SK-N-SH (cell line): ENCODE data around the gene GRK5. TPM values are rescaled to one million over a fixed set of nuclear protein-coding genes. Genes with fewer than 3 reads are reported as not detected.

Experiments used
- CTCF ChIA-PET: fragments of 300-600, 350-600 bp; formaldehyde crosslinking; extraction: SDS; loops from one replicate; lab custom pipeline; 2021; lab: Yijun Ruan, JAX
- POLR2A ChIA-PET: fragments of 350-600 bp; sonication (Branson Sonifier 250); formaldehyde crosslinking; extraction: SDS; loops from one replicate; lab custom pipeline; 2020; ENCODE audit warnings: antibody characterized with exemption, inconsistent platforms; lab: Yijun Ruan, JAX
- DNase-seq: peaks from one replicate; pipeline ENCODE4 v3.0.0; 2012
- H2AFZ ChIP-seq: fragments of 200-600 bp; sonication (generic); 2 replicates; pipeline ENCODE4 v1.8.1; 2016; ENCODE audit warnings: antibody characterized with exemption, mild to moderate bottlenecking, low read depth
- H3F3A ChIP-seq: fragments of 200-600 bp; sonication (generic); replicated peaks from 2 replicates; pipeline ENCODE3; 2016; ENCODE audit warnings: antibody characterized with exemption, mild to moderate bottlenecking; ENCODE audit not compliant: insufficient read depth
- H3K27ac ChIP-seq, 2 experiments: fragments of 200-500 bp in 1 of 2; fragments of 200-600 bp in 1 of 2; sonication (Bioruptor generic) in 1 of 2; sonication (generic), shearing (Covaris generic) in 1 of 2; 2 replicates each; pipeline versions ENCODE4 v1.5.1 to v1.6.1; 2014 to 2016; ENCODE audit warnings: low read depth in 2 of 2, inconsistent platforms in 1 of 2, low read length in 1 of 2, mild to moderate bottlenecking in 1 of 2, mixed read lengths in 1 of 2
- H3K27me3 ChIP-seq: fragments of 200-600 bp; sonication (generic), shearing (Covaris generic); 2 replicates; pipeline ENCODE4 v1.6.1; 2016; ENCODE audit warnings: mixed run types; ENCODE audit not compliant: insufficient read depth
- H3K36me3 ChIP-seq, 2 experiments: fragments of 200-500 bp in 1 of 2; fragments of 200-600 bp in 1 of 2; sonication (Bioruptor generic) in 1 of 2; sonication (generic) in 1 of 2; replicated peaks in 1 of 2; 2 replicates each; pipeline versions ENCODE3 to v1.5.1; 2014 to 2016; ENCODE audit warnings: low read length in 1 of 2, mild to moderate bottlenecking in 1 of 2; ENCODE audit not compliant: insufficient read depth in 2 of 2, control insufficient read depth in 1 of 2
- H3K4me1 ChIP-seq, 2 experiments: fragments of 200-500 bp in 1 of 2; fragments of 200-600 bp in 1 of 2; sonication (Bioruptor generic) in 1 of 2; sonication (generic), shearing (Covaris generic) in 1 of 2; 2 replicates each; pipeline versions ENCODE4 v1.5.1 to v1.6.1; 2014 to 2016; ENCODE audit warnings: low read depth in 1 of 2, low read length in 1 of 2, mixed run types in 1 of 2; ENCODE audit not compliant: insufficient read depth in 2 of 2, control insufficient read depth in 1 of 2
- H3K4me2 ChIP-seq: fragments of 200-600 bp; sonication (generic), shearing (Covaris generic); 2 replicates; pipeline ENCODE4 v1.6.1; 2017; ENCODE audit warnings: mixed run types
- H3K4me3 ChIP-seq, 2 experiments: fragments of 200-500 bp in 1 of 2; fragments of 200-600 bp in 1 of 2; sonication (Bioruptor generic) in 1 of 2; sonication (generic), shearing (Covaris generic) in 1 of 2; 2 replicates each; pipeline versions ENCODE4 v1.5.1 to v1.8.1; 2014 to 2016; ENCODE audit warnings: low read depth in 2 of 2, inconsistent platforms in 1 of 2, low read length in 1 of 2, mild to moderate bottlenecking in 1 of 2, mixed read lengths in 1 of 2, moderate library complexity in 1 of 2
- H3K79me2 ChIP-seq: fragments of 200-600 bp; sonication (generic); 2 replicates; pipeline ENCODE4 v1.8.1; 2017; ENCODE audit warnings: mild to moderate bottlenecking; ENCODE audit not compliant: insufficient read depth
- H3K9ac ChIP-seq: fragments of 200-600 bp; sonication (generic); 2 replicates; pipeline ENCODE4 v1.6.1; 2017; ENCODE audit warnings: mixed run types
- H3K9me2 ChIP-seq: fragments of 200-600 bp; sonication (generic); 2 replicates; pipeline ENCODE4 v1.6.1; 2017; ENCODE audit warnings: mixed run types
- H3K9me3 ChIP-seq: fragments of 200-600 bp; sonication (generic); 2 replicates; pipeline ENCODE4 v1.6.1; 2017; ENCODE audit warnings: mixed run types, mild to moderate bottlenecking, moderate library complexity
- H4K20me1 ChIP-seq: fragments of 200-600 bp; sonication (generic); 2 replicates; pipeline ENCODE4 v1.6.1; 2017; ENCODE audit warnings: mild to moderate bottlenecking, mixed run types; ENCODE audit not compliant: insufficient read depth
- EP300 ChIP-seq, 2 experiments: IDR thresholded peaks; 2 replicates each; pipeline versions ENCODE4 v1.4.0 to v1.6.1; 2012; ENCODE audit warnings: borderline replicate concordance in 1 of 2, low read depth in 1 of 2, low read length in 1 of 2
- FOXJ3 ChIP-seq: sonication (generic); formaldehyde crosslinking; IDR thresholded peaks from 2 replicates; pipeline ENCODE4 v1.5.1; 2020; ENCODE audit warnings: mild to moderate bottlenecking, missing genetic modification reagents
- GABPA ChIP-seq: IDR thresholded peaks from 2 replicates; pipeline ENCODE4 v1.4.0; 2012; ENCODE audit warnings: low read depth, mild to moderate bottlenecking
- GATA2 ChIP-seq: sonication (generic); formaldehyde crosslinking; IDR thresholded peaks from 2 replicates; pipeline ENCODE4 v1.5.0; 2020; ENCODE audit warnings: mild to moderate bottlenecking, missing genetic modification reagents
- IRF3 ChIP-seq: fragments of 150-350 bp; IDR thresholded peaks from 2 replicates; pipeline ENCODE4 v1.6.1; 2016; ENCODE audit warnings: mild to moderate bottlenecking, low read depth, low read length
- JUND ChIP-seq: IDR thresholded peaks from 2 replicates; pipeline ENCODE4 v1.4.0; 2012
- MXI1 ChIP-seq: IDR thresholded peaks from 2 replicates; pipeline ENCODE4 v1.6.1; 2012; ENCODE audit warnings: mild to moderate bottlenecking, low read depth, low read length, improper control_type of control experiment
- NFIC ChIP-seq: IDR thresholded peaks from 2 replicates; pipeline ENCODE4 v1.4.0; 2012; ENCODE audit warnings: borderline replicate concordance
- POLR2AphosphoS5 ChIP-seq: IDR thresholded peaks from 2 replicates; pipeline ENCODE4 v1.6.1; 2012; ENCODE audit warnings: low read depth, low read length
- RCOR1 ChIP-seq: fragments of 150-350 bp; IDR thresholded peaks from 2 replicates; pipeline ENCODE4 v1.6.1; 2017; ENCODE audit warnings: antibody characterized with exemption, low read length
- RFX5 ChIP-seq: IDR thresholded peaks from 2 replicates; pipeline ENCODE4 v1.6.1; 2012; ENCODE audit warnings: mild to moderate bottlenecking, improper control_type of control experiment, low read length
- RXRA ChIP-seq: IDR thresholded peaks from 2 replicates; pipeline ENCODE4 v1.4.0; 2012; ENCODE audit warnings: low read depth, mild to moderate bottlenecking, borderline replicate concordance
- USF2 ChIP-seq: fragments of 150-350 bp; IDR thresholded peaks from 2 replicates; pipeline ENCODE4 v1.6.1; 2017; ENCODE audit warnings: antibody characterized with exemption, low read length, low read depth, borderline replicate concordance
- WGBS: methylation state at CpG from one replicate; pipeline ENCODE4 v1.1.6; 2017; ENCODE audit warnings: low lambda C conversion rate; 5-methylcytosine and 5-hydroxymethylcytosine counted together
- polyA plus RNA-seq, 3 experiments: library from polyadenylated mRNA; depleted of rRNA; stranded (reverse); fragments of >200 nt; gene quantifications; 2 replicates each; pipeline ENCODE4 v1.2.3, GENCODE V29; 2012

The GRK5 gene
- polyA plus RNA-seq, 1 of the 3 experiments (the other 2 are of a cell fraction) = 12.1 TPM

GRCh38 chr10:119288574-119289001, 81.2 kb downstream of the GRK5 start:
- H4K20me1 ChIP-seq = no peaks in the 10 kb centered on the region
- H2AFZ ChIP-seq = no peak overlapping the region
- no peak overlapping the region for H3K9ac ChIP-seq
- WGBS = 96% methylated on average over 5 of the region's 7 CpGs
- no peaks in the 10 kb centered on the region for H3K9me3 ChIP-seq
- no peaks in the 10 kb centered on the region for H3K36me3 ChIP-seq
- peaks cover 16 to 46% of the 10 kb centered on the region in 2 experiments; a peak in 2 of 4 replicates for H3K4me1 ChIP-seq
- H3K4me3 ChIP-seq = no peak overlapping the region
- TF ChIP-seq GABPA = no peak
- no peak for TF ChIP-seq NFIC
- no peak for TF ChIP-seq RCOR1
- no peak for TF ChIP-seq MXI1
- TF ChIP-seq EP300 (IDR thresholded peaks at IDR 0.05; ENCODE audit: borderline replicate concordance in 1 of 2, low read depth in 1 of 2, low read length in 1 of 2) = no peak
- no peak for TF ChIP-seq RXRA
- no peak for TF ChIP-seq IRF3
- no peak for TF ChIP-seq POLR2AphosphoS5
- TF ChIP-seq GATA2 (CRISPR knock-in tag) = no peak
- TF ChIP-seq RFX5 = no peak
- no peak for TF ChIP-seq FOXJ3 (CRISPR knock-in tag)
- H3K27me3 ChIP-seq = no peaks in the 10 kb centered on the region
- no peaks in the 10 kb centered on the region for H3F3A ChIP-seq
- no peak overlapping the region for H3K4me2 ChIP-seq
- no peaks in the 10 kb centered on the region for H3K79me2 ChIP-seq
- no peak for DNase-seq
- ChIA-PET CTCF (interaction anchor here (0.9 to 1.5 kb wide), 4 partner anchors 77 to 157 kb away, joined by 3 to 6 read pairs (median 3); no protein-coding TSS in a partner anchor), POLR2A (interaction anchor here (0.6 kb wide), 1 partner anchor 79 kb away, joined by 3 read pairs; no protein-coding TSS in a partner anchor)
- H3K9me2 ChIP-seq = no peaks in the 10 kb centered on the region
- H3K27ac ChIP-seq = no peak overlapping the region

- no peak overlapping the region for H3K4me3 ChIP-seq
- no peaks in the 10 kb centered on the region for H3K27me3 ChIP-seq
- TF ChIP-seq JUND (no peak), USF2 (no peak), NFIC (no peak), IRF3 (no peak)
- no peak overlapping the region for H3K27ac ChIP-seq
- no peaks in the 10 kb centered on the region for H3K79me2 ChIP-seq
- ChIA-PET CTCF (interaction anchor here (0.8 to 1.5 kb wide), 8 partner anchors 7 to 156 kb away, joined by 3 to 6 read pairs (median 3); partner anchors contain the start of gene GRK5), POLR2A (interaction anchor here (0.6 kb wide), 1 partner anchor 75 kb away, joined by 3 read pairs; no protein-coding TSS in a partner anchor)
- no peaks in the 10 kb centered on the region for H3F3A ChIP-seq
- H4K20me1 ChIP-seq = no peaks in the 10 kb centered on the region
- no peaks in the 10 kb centered on the region for H3K9me2 ChIP-seq
- no peaks in the 10 kb centered on the region for H3K36me3 ChIP-seq
- H3K9ac ChIP-seq = no peak overlapping the region
- H3K9me3 ChIP-seq = no peaks in the 10 kb centered on the region
- no peak overlapping the region for H3K4me2 ChIP-seq
- WGBS = 88% methylated on average over 8 of the region's 8 CpGs
- H2AFZ ChIP-seq = no peak overlapping the region
- no peak for DNase-seq
- H3K4me1 ChIP-seq = peaks cover 16 to 45% of the 10 kb centered on the region in 2 experiments; a peak in 2 of 4 replicates
These were observed 82.0 kb downstream of the GRK5 start for GRCh38 chr10:119289227-119289920.
